ENCODE data around the gene SRPRB. TPM values are rescaled to one million over a fixed set of nuclear protein-coding genes. Genes with fewer than 3 reads are reported as not detected.

Gene SRPRB
- total RNA-seq, 1 experiment from 2014 or later, result 73.5 TPM

GRCh38 chr3:133769536-133769935, 36.1 kb upstream of the SRPRB start:
- CTCF ChIA-PET, result interaction anchor here (0.6 kb wide), 1 partner anchor 340 kb away, joined by 3 read pairs; no protein-coding TSS in a partner anchor
- Histone ChIP-seq H3K4me1 (ENCODE audit: control insufficient read depth, insufficient read depth, low read length) (no peaks in the 10 kb centered on the region), H3K9me3 (ENCODE audit: control insufficient read depth, insufficient read depth, low read depth, low read length) (no peaks in the 10 kb centered on the region), H3K27me3 (ENCODE audit: control insufficient read depth, insufficient read depth, low read length) (no peaks in the 10 kb centered on the region; the same call in 1 of the 2 replicates), H3K27ac (ENCODE audit: low read length) (no peak overlapping the region), H3K4me3 (ENCODE audit: low read depth in 2 of 2, low read length in 2 of 2) (no peak overlapping the region), H3K36me3 (ENCODE audit: control insufficient read depth, insufficient read depth, low read length) (no peaks in the 10 kb centered on the region)
- POLR2A ChIA-PET, result no interaction called here
- in situ Hi-C loops (cut with HindIII; ENCODE audit: low pct_unique_long_range_greater_than_20kb, low sequenced_read_pairs), result no loop called here
- ATAC-seq (no peak), DNase-seq (ENCODE audit: low read depth, low spot score) (no peak)
- intact Hi-C loops (cut with micrococcal nuclease; ENCODE audit: unreplicated experiment), result no loop called here
- BruUV-seq (replicated peaks), result no TSS peak
- TF ChIP-seq SIN3A (IDR thresholded peaks at IDR 0.05; ENCODE audit: borderline replicate concordance, insufficient read depth, low read depth, low read length) (no peak), TCF7L2 (IDR thresholded peaks at IDR 0.05; ENCODE audit: low read depth, low read length) (no peak), REST (IDR thresholded peaks at IDR 0.05; ENCODE audit: insufficient read depth in 1 of 2, low read depth in 2 of 2, low read length in 1 of 2) (no peak), POLR2AphosphoS5 (IDR thresholded peaks at IDR 0.05; ENCODE audit: low read depth, low read length) (no peak)
- TF ChIP-seq, protein P1, sequence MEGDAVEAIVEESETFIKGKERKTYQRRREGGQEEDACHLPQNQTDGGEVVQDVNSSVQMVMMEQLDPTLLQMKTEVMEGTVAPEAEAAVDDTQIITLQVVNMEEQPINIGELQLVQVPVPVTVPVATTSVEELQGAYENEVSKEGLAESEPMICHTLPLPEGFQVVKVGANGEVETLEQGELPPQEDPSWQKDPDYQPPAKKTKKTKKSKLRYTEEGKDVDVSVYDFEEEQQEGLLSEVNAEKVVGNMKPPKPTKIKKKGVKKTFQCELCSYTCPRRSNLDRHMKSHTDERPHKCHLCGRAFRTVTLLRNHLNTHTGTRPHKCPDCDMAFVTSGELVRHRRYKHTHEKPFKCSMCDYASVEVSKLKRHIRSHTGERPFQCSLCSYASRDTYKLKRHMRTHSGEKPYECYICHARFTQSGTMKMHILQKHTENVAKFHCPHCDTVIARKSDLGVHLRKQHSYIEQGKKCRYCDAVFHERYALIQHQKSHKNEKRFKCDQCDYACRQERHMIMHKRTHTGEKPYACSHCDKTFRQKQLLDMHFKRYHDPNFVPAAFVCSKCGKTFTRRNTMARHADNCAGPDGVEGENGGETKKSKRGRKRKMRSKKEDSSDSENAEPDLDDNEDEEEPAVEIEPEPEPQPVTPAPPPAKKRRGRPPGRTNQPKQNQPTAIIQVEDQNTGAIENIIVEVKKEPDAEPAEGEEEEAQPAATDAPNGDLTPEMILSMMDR (IDR thresholded peaks at IDR 0.05), result no peak

GRCh38 chr3:133773732-133774131, 31.9 kb upstream of the SRPRB start:
- DNase-seq (ENCODE audit: low read depth, low spot score), result no peak
- TF ChIP-seq TCF7L2 (IDR thresholded peaks at IDR 0.05; ENCODE audit: low read depth, low read length), result no peak
- TF ChIP-seq SIN3A (IDR thresholded peaks at IDR 0.05; ENCODE audit: borderline replicate concordance, insufficient read depth, low read depth, low read length), result no peak
- no peak for TF ChIP-seq POLR2AphosphoS5 (IDR thresholded peaks at IDR 0.05; ENCODE audit: low read depth, low read length)
- TF ChIP-seq, protein P1 (IDR thresholded peaks at IDR 0.05), result no peak
- TF ChIP-seq REST (IDR thresholded peaks at IDR 0.05; ENCODE audit: insufficient read depth in 1 of 2, low read depth in 2 of 2, low read length in 1 of 2), result no peak
- Histone ChIP-seq H3K27me3 (ENCODE audit: control insufficient read depth, insufficient read depth, low read length) (peaks cover 3% of the 10 kb centered on the region), H3K36me3 (ENCODE audit: control insufficient read depth, insufficient read depth, low read length) (no peaks in the 10 kb centered on the region), H3K4me1 (ENCODE audit: control insufficient read depth, insufficient read depth, low read length) (no peaks in the 10 kb centered on the region), H3K27ac (ENCODE audit: low read length) (no peak overlapping the region), H3K9me3 (ENCODE audit: control insufficient read depth, insufficient read depth, low read depth, low read length) (no peaks in the 10 kb centered on the region), H3K4me3 (ENCODE audit: low read depth in 2 of 2, low read length in 2 of 2) (no peak overlapping the region)
- intact Hi-C loops (cut with micrococcal nuclease; ENCODE audit: unreplicated experiment), result no loop called here
- no peak for ATAC-seq
- ChIA-PET POLR2A (no interaction called here), CTCF (no interaction called here)
- in situ Hi-C loops (cut with HindIII; ENCODE audit: low pct_unique_long_range_greater_than_20kb, low sequenced_read_pairs), result no loop called here
- no TSS peak for BruUV-seq (replicated peaks)

Measured in Panc1 (cell line).